Measurements from ENCODE around the gene TRIM41. TPM values are rescaled to one million over a fixed set of nuclear protein-coding genes. Genes with fewer than 3 reads are reported as not detected.

TRIM41 gene
- total and polyA plus RNA-seq, 2 of the 13 experiments (the other 11 are each of a cell fraction or from before 2014, with no cell fraction given): 10.2 to 16.7 TPM

- TF ChIP-seq ZNF292 (CRISPR knock-in tag; IDR thresholded peaks at IDR 0.05; ENCODE audit: borderline replicate concordance, low read depth): 0 out of 2 replicates have a peak, but pooled peaks have one; percentile 19
- no peak for TF ChIP-seq MYPOP (CRISPR knock-in tag; IDR thresholded peaks at IDR 0.05)
- 0 out of 2 replicates have a peak, but pooled peaks have one; percentile 47 for TF ChIP-seq ZSCAN29 (CRISPR knock-in tag; conservative IDR thresholded peaks at IDR 0.05)
- TF ChIP-seq ZMYM3 (CRISPR knock-in tag; IDR thresholded peaks at IDR 0.05): 0 out of 2 replicates have a peak, but pooled peaks have one; percentile 24
- 0 out of 2 replicates have a peak, but pooled peaks have one; percentile 35 for TF ChIP-seq ZNF747 (CRISPR knock-in tag; IDR thresholded peaks at IDR 0.05; ENCODE audit: borderline replicate concordance)
- TF ChIP-seq ZNF124 (CRISPR knock-in tag; IDR thresholded peaks at IDR 0.05): peak; percentile 67; the same call in 1 of the 2 replicates
- TF ChIP-seq MIXL1 (CRISPR knock-in tag; IDR thresholded peaks at IDR 0.05): peak; percentile 90
- TF ChIP-seq IRF2 (CRISPR knock-in tag; IDR thresholded peaks at IDR 0.05): 0 out of 2 replicates have a peak, but pooled peaks have one; percentile 49
- TF ChIP-seq ZFP90 (CRISPR knock-in tag; IDR thresholded peaks at IDR 0.05; ENCODE audit: borderline replicate concordance): no peak
- peak; percentile 40; the same call in 1 of the 2 replicates for TF ChIP-seq HOXA3 (CRISPR knock-in tag; IDR thresholded peaks at IDR 0.05)
- TF ChIP-seq NFKBIZ (CRISPR knock-in tag; IDR thresholded peaks at IDR 0.05): no peak
- no peak for TF ChIP-seq NCOA2 (CRISPR knock-in tag; IDR thresholded peaks at IDR 0.05)
- no peak for TF ChIP-seq ZNF317 (CRISPR knock-in tag; IDR thresholded peaks at IDR 0.05)
- no peak for TF ChIP-seq ZNF256 (CRISPR knock-in tag; conservative IDR thresholded peaks at IDR 0.05)
- peak; percentile 55 for TF ChIP-seq RAD21 (CRISPR knock-in tag; IDR thresholded peaks at IDR 0.05)
- TF ChIP-seq SP1 (IDR thresholded peaks at IDR 0.05): no peak
- no peak for TF ChIP-seq SP1 (CRISPR knock-in tag; IDR thresholded peaks at IDR 0.05)
- TF ChIP-seq ZSCAN21 (CRISPR knock-in tag; IDR thresholded peaks at IDR 0.05; ENCODE audit: borderline replicate concordance): no peak
- TF ChIP-seq KAT8 (CRISPR knock-in tag; IDR thresholded peaks at IDR 0.05): no peak
- TF ChIP-seq ZFY (CRISPR knock-in tag; IDR thresholded peaks at IDR 0.05): peak; percentile 65; the same call in 1 of the 2 replicates
- TF ChIP-seq E2F2 (CRISPR knock-in tag; IDR thresholded peaks at IDR 0.05; ENCODE audit: borderline replicate concordance): no peak
- TF ChIP-seq ZBTB33 (CRISPR knock-in tag; IDR thresholded peaks at IDR 0.05): peak; percentile 68
- TF ChIP-seq SAP130 (CRISPR knock-in tag; IDR thresholded peaks at IDR 0.05; ENCODE audit: low read depth): peak; percentile 52; the same call in 1 of the 2 replicates
- TF ChIP-seq ZNF605 (CRISPR knock-in tag; IDR thresholded peaks at IDR 0.05): peak; percentile 50; the same call in 1 of the 2 replicates
- no peak for TF ChIP-seq RFX1 (IDR thresholded peaks at IDR 0.05)
- no peak for TF ChIP-seq AHR (CRISPR knock-in tag; IDR thresholded peaks at IDR 0.05)
Observed at GRCh38 chr5:181181650-181182565, 41.2 kb upstream of the TRIM41 start (continued).
